ENCODE measurements around the gene TP53RK.

Gene TP53RK

GRCh38 chr20:46703435-46703834 is 14.2 kb upstream of the TP53RK start:
- Histone ChIP-seq H3K4me3 (ENCODE audit: low read length) (no peak overlapping the region), H3K4me2 (ENCODE audit: low read length) (no peak overlapping the region), H4K20me1 (ENCODE audit: control insufficient read depth, insufficient read depth, low read depth, low read length) (no peaks in the 10 kb centered on the region), H3K4me1 (ENCODE audit: control insufficient read depth, low read length) (no peaks in the 10 kb centered on the region), H3K9me2 (replicated peaks; ENCODE audit: control insufficient read depth, low read length) (no peaks in the 10 kb centered on the region), H3K79me2 (ENCODE audit: control insufficient read depth, low read length) (no peaks in the 10 kb centered on the region), H3K36me3 (ENCODE audit: control insufficient read depth, low read length) (no peaks in the 10 kb centered on the region), H3K9me3 (ENCODE audit: control insufficient read depth, insufficient read depth, low read length) (peaks cover 6% of the 10 kb centered on the region), H3K27ac (ENCODE audit: low read depth, low read length) (no peak overlapping the region), H3K27me3 (ENCODE audit: control insufficient read depth, low read length) (peaks cover 5% of the 10 kb centered on the region; the same call in 1 of the 2 replicates), H3F3A (ENCODE audit: control insufficient read depth, insufficient read depth) (no peaks in the 10 kb centered on the region)
- TF ChIP-seq CTCF (IDR thresholded peaks at IDR 0.05; ENCODE audit: low read depth, low read length, poor library complexity, severe bottlenecking) (no peak), EZH2phosphoT487 (IDR thresholded peaks at IDR 0.05; ENCODE audit: borderline replicate concordance, low read length) (no peak)

GRCh38 chr20:46702447-46703203 is 13.4 kb upstream of the TP53RK start:
- no peaks in the 10 kb centered on the region for H4K20me1 ChIP-seq (ENCODE audit: control insufficient read depth, insufficient read depth, low read depth, low read length)
- TF ChIP-seq CTCF (IDR thresholded peaks at IDR 0.05; ENCODE audit: low read depth, low read length, poor library complexity, severe bottlenecking) = no peak
- TF ChIP-seq EZH2phosphoT487 (IDR thresholded peaks at IDR 0.05; ENCODE audit: borderline replicate concordance, low read length) = no peak
- H3F3A ChIP-seq (ENCODE audit: control insufficient read depth, insufficient read depth) = no peaks in the 10 kb centered on the region
- H3K27ac ChIP-seq (ENCODE audit: low read depth, low read length) = no peak overlapping the region
- no peak overlapping the region for H3K4me3 ChIP-seq (ENCODE audit: low read length)
- H3K79me2 ChIP-seq (ENCODE audit: control insufficient read depth, low read length) = no peaks in the 10 kb centered on the region
- no peaks in the 10 kb centered on the region for H3K36me3 ChIP-seq (ENCODE audit: control insufficient read depth, low read length)
- no peak overlapping the region for H3K4me2 ChIP-seq (ENCODE audit: low read length)
- peaks cover 5% of the 10 kb centered on the region; the same call in 1 of the 2 replicates for H3K27me3 ChIP-seq (ENCODE audit: control insufficient read depth, low read length)
- no peaks in the 10 kb centered on the region for H3K9me2 ChIP-seq (replicated peaks; ENCODE audit: control insufficient read depth, low read length)
- no peaks in the 10 kb centered on the region for H3K4me1 ChIP-seq (ENCODE audit: control insufficient read depth, low read length)
- H3K9me3 ChIP-seq (ENCODE audit: control insufficient read depth, insufficient read depth, low read length) = peaks cover 6% of the 10 kb centered on the region

GRCh38 chr20:46701986-46702385 is 12.7 kb upstream of the TP53RK start:
- Histone ChIP-seq H3K27ac (ENCODE audit: low read depth, low read length) (no peak overlapping the region), H3K4me2 (ENCODE audit: low read length) (no peak overlapping the region), H3K79me2 (ENCODE audit: control insufficient read depth, low read length) (no peaks in the 10 kb centered on the region), H3K27me3 (ENCODE audit: control insufficient read depth, low read length) (peaks cover 5% of the 10 kb centered on the region; the same call in 1 of the 2 replicates), H3K4me1 (ENCODE audit: control insufficient read depth, low read length) (peaks cover 3% of the 10 kb centered on the region), H4K20me1 (ENCODE audit: control insufficient read depth, insufficient read depth, low read depth, low read length) (no peaks in the 10 kb centered on the region), H3K9me2 (replicated peaks; ENCODE audit: control insufficient read depth, low read length) (no peaks in the 10 kb centered on the region), H3F3A (ENCODE audit: control insufficient read depth, insufficient read depth) (no peaks in the 10 kb centered on the region), H3K36me3 (ENCODE audit: control insufficient read depth, low read length) (no peaks in the 10 kb centered on the region), H3K9me3 (ENCODE audit: control insufficient read depth, insufficient read depth, low read length) (peaks cover 6% of the 10 kb centered on the region), H3K4me3 (ENCODE audit: low read length) (no peak overlapping the region)
- TF ChIP-seq CTCF (IDR thresholded peaks at IDR 0.05; ENCODE audit: low read depth, low read length, poor library complexity, severe bottlenecking) (no peak), EZH2phosphoT487 (IDR thresholded peaks at IDR 0.05; ENCODE audit: borderline replicate concordance, low read length) (no peak)

Data from DOHH2 (cell line).